GM12872 (cell line): ENCODE measurements around the gene SHC4.

Experiments
- CTCF ChIP-seq: IDR thresholded peaks from 3 replicates; pipeline ENCODE4 v1.5.1; 2011; ENCODE audit warnings: low read depth, mild to moderate bottlenecking, low read length, moderate library complexity; ENCODE audit not compliant: insufficient read depth

The SHC4 gene

GRCh38 chr15:48866141-48866563, 97.6 kb downstream of the SHC4 start:
- no peak for TF ChIP-seq CTCF

- no peak for TF ChIP-seq CTCF
Measured at GRCh38 chr15:48865370-48866079, 98.2 kb downstream of the SHC4 start.

GRCh38 chr15:48862705-48863104, 101.0 kb downstream of the SHC4 start:
- TF ChIP-seq CTCF, result no peak

GRCh38 chr15:48861813-48862431, 101.8 kb downstream of the SHC4 start:
- TF ChIP-seq CTCF, result peak; percentile 63

- no peak for TF ChIP-seq CTCF
Measured at GRCh38 chr15:48859426-48859825, 104.3 kb downstream of the SHC4 start.

GRCh38 chr15:48858401-48858800, 105.3 kb downstream of the SHC4 start:
- TF ChIP-seq CTCF, result no peak

GRCh38 chr15:48856942-48857341, 106.8 kb downstream of the SHC4 start:
- no peak for TF ChIP-seq CTCF
